HUES48 (cell line): ENCODE measurements around the gene PRSS48.
"Not testable (repeated sequence)": the region's sequence is repeated elsewhere in the genome, so short reads cannot be mapped to it uniquely, and the experiment has no call there.

ENCODE experiments used
- H3K27ac ChIP-seq: one replicate; pipeline ENCODE4 v1.7.0; 2013; ENCODE audit warnings: low read depth, low read length, inconsistent platforms
- H3K27me3 ChIP-seq: 2 replicates; pipeline ENCODE4 v1.6.1; 2013; ENCODE audit warnings: mild to moderate bottlenecking, low read length; ENCODE audit not compliant: control insufficient read depth, insufficient read depth
- H3K36me3 ChIP-seq: 2 replicates; pipeline ENCODE4 v1.6.1; 2013; ENCODE audit warnings: low read length; ENCODE audit not compliant: control insufficient read depth, insufficient read depth
- H3K4me1 ChIP-seq: 2 replicates; pipeline ENCODE4 v1.6.1; 2013; ENCODE audit warnings: mild to moderate bottlenecking, low read length; ENCODE audit not compliant: control insufficient read depth, insufficient read depth
- H3K4me3 ChIP-seq: 2 replicates; pipeline ENCODE4 v1.5.1; 2013; ENCODE audit warnings: mild to moderate bottlenecking, low read depth, low read length
- H3K9ac ChIP-seq: 2 replicates; pipeline ENCODE4 v1.6.1; 2013; ENCODE audit warnings: mild to moderate bottlenecking, low read depth, low read length, moderate library complexity
- H3K9me3 ChIP-seq: 2 replicates; pipeline ENCODE4 v1.6.1; 2013; ENCODE audit warnings: low read length; ENCODE audit not compliant: control insufficient read depth, insufficient read depth

Gene PRSS48

GRCh38 chr4:151276787-151277562, at the start of gene PRSS48:
TSS of gene PRSS48 (plus strand) at chr4:151277161. CDS start at chr4:151277173, 12 bp downstream.
- Histone ChIP-seq H3K4me1 (peaks cover 14% of the 10 kb centered on the region), H3K27ac (no peak within 1 kb of the TSS), H3K9ac (no peak within 1 kb of the TSS), H3K9me3 (no peaks in the 10 kb centered on the region), H3K27me3 (no peaks in the 10 kb centered on the region), H3K4me3 (no peak within 1 kb of the TSS), H3K36me3 (no peaks in the 10 kb centered on the region)

- no peak overlapping the region for H3K27ac ChIP-seq
- H3K36me3 ChIP-seq: no peaks in the 10 kb centered on the region
- H3K9ac ChIP-seq: no peak overlapping the region
- H3K4me3 ChIP-seq: no peak overlapping the region
- H3K9me3 ChIP-seq: no peaks in the 10 kb centered on the region
- H3K4me1 ChIP-seq: no peaks in the 10 kb centered on the region
- H3K27me3 ChIP-seq: no peaks in the 10 kb centered on the region
Observed at GRCh38 chr4:151227172-151227571, 49.8 kb upstream of the PRSS48 start.

GRCh38 chr4:151227731-151228130, 49.2 kb upstream of the PRSS48 start:
- H3K27ac ChIP-seq: no peak overlapping the region
- no peaks in the 10 kb centered on the region for H3K4me1 ChIP-seq
- no peak overlapping the region for H3K4me3 ChIP-seq
- no peak overlapping the region for H3K9ac ChIP-seq
- no peaks in the 10 kb centered on the region for H3K9me3 ChIP-seq
- no peaks in the 10 kb centered on the region for H3K27me3 ChIP-seq
- H3K36me3 ChIP-seq: no peaks in the 10 kb centered on the region

GRCh38 chr4:151228189-151229119, 48.5 kb upstream of the PRSS48 start:
- Histone ChIP-seq H3K36me3 (no peaks in the 10 kb centered on the region), H3K4me3 (no peak overlapping the region), H3K27me3 (no peaks in the 10 kb centered on the region), H3K9ac (no peak overlapping the region), H3K4me1 (no peaks in the 10 kb centered on the region), H3K27ac (no peak overlapping the region), H3K9me3 (no peaks in the 10 kb centered on the region)

- Histone ChIP-seq H3K27me3 (no peaks in the 10 kb centered on the region), H3K36me3 (no peaks in the 10 kb centered on the region), H3K9me3 (no peaks in the 10 kb centered on the region), H3K27ac (no peak overlapping the region), H3K4me1 (no peaks in the 10 kb centered on the region), H3K4me3 (no peak overlapping the region), H3K9ac (no peak overlapping the region)
Observed at GRCh38 chr4:151231915-151232595, 44.9 kb upstream of the PRSS48 start.

GRCh38 chr4:151233600-151233999, 43.4 kb upstream of the PRSS48 start:
- no peak overlapping the region for H3K9ac ChIP-seq
- no peaks in the 10 kb centered on the region for H3K9me3 ChIP-seq
- no peak overlapping the region for H3K4me3 ChIP-seq
- no peak overlapping the region for H3K27ac ChIP-seq
- no peaks in the 10 kb centered on the region for H3K36me3 ChIP-seq
- no peaks in the 10 kb centered on the region for H3K4me1 ChIP-seq
- H3K27me3 ChIP-seq: no peaks in the 10 kb centered on the region

GRCh38 chr4:151235373-151235772, 41.6 kb upstream of the PRSS48 start:
- not testable (repeated sequence) for H3K4me1 ChIP-seq, H3K9ac ChIP-seq, H3K9me3 ChIP-seq, H3K4me3 ChIP-seq, H3K36me3 ChIP-seq, H3K27ac ChIP-seq, H3K27me3 ChIP-seq

GRCh38 chr4:151236036-151236435, 40.9 kb upstream of the PRSS48 start:
- Histone ChIP-seq H3K9me3 (no peaks in the 10 kb centered on the region), H3K4me3 (no peak overlapping the region), H3K9ac (no peak overlapping the region), H3K27ac (no peak overlapping the region), H3K4me1 (no peaks in the 10 kb centered on the region), H3K27me3 (no peaks in the 10 kb centered on the region), H3K36me3 (no peaks in the 10 kb centered on the region)

- no peaks in the 10 kb centered on the region for H3K27me3 ChIP-seq
- no peak overlapping the region for H3K9ac ChIP-seq
- H3K9me3 ChIP-seq: no peaks in the 10 kb centered on the region
- no peak overlapping the region for H3K4me3 ChIP-seq
- H3K4me1 ChIP-seq: peaks cover 13% of the 10 kb centered on the region
- no peak overlapping the region for H3K27ac ChIP-seq
- H3K36me3 ChIP-seq: no peaks in the 10 kb centered on the region
Observed at GRCh38 chr4:151238477-151238876, 38.5 kb upstream of the PRSS48 start.

- Histone ChIP-seq H3K27ac (no peak overlapping the region), H3K4me3 (no peak overlapping the region), H3K4me1 (peaks cover 22% of the 10 kb centered on the region), H3K9me3 (no peaks in the 10 kb centered on the region), H3K27me3 (no peaks in the 10 kb centered on the region), H3K9ac (no peak overlapping the region), H3K36me3 (no peaks in the 10 kb centered on the region)
Observed at GRCh38 chr4:151239608-151240007, 37.4 kb upstream of the PRSS48 start.
